Measurements from ENCODE around the gene SMIM38. TPM values are rescaled to one million over a fixed set of nuclear protein-coding genes. Genes with fewer than 3 reads are reported as not detected.

SMIM38 gene
- polyA plus RNA-seq, 1 of the 3 experiments (the other 2 are of a cell fraction), result 0.13 TPM

GRCh38 chr11:69113646-69114340 is 41.9 kb upstream of the SMIM38 start:
- H3K9me3 ChIP-seq, result no peaks in the 10 kb centered on the region
- ChIA-PET CTCF (interaction anchor here (0.8 to 6.4 kb wide), 4 partner anchors 8 to 530 kb away, joined by 3 to 36 read pairs (median 14); no protein-coding TSS in a partner anchor), POLR2A (no interaction called here)
- no peaks in the 10 kb centered on the region for H3K27me3 ChIP-seq (ENCODE audit: insufficient read depth)
- no peaks in the 10 kb centered on the region for H3F3A ChIP-seq (replicated peaks; ENCODE audit: insufficient read depth)
- H3K27ac ChIP-seq (ENCODE audit: low read depth in 2 of 2, low read length in 1 of 2), result no peak overlapping the region
- no peaks in the 10 kb centered on the region for H4K20me1 ChIP-seq (ENCODE audit: insufficient read depth)
- TF ChIP-seq TAF1 (IDR thresholded peaks at IDR 0.05; ENCODE audit: borderline replicate concordance, low read depth, low read length) (no peak), FOSL2 (IDR thresholded peaks at IDR 0.05; ENCODE audit: borderline replicate concordance, low read depth) (no peak), CTCF (IDR thresholded peaks at IDR 0.05) (no peak), RFX5 (IDR thresholded peaks at IDR 0.05; ENCODE audit: low read length) (no peak)
- no peak for DNase-seq
- H3K9me2 ChIP-seq, result no peaks in the 10 kb centered on the region
- H3K9ac ChIP-seq, result no peak overlapping the region
- H2AFZ ChIP-seq (ENCODE audit: low read depth), result no peak overlapping the region
- no peaks in the 10 kb centered on the region; a peak in 1 of 4 replicates for H3K4me1 ChIP-seq (ENCODE audit: control insufficient read depth in 1 of 2, insufficient read depth in 2 of 2, low read depth in 1 of 2, low read length in 1 of 2)
- H3K4me3 ChIP-seq (ENCODE audit: low read depth in 2 of 2, low read length in 1 of 2), result no peak overlapping the region
- WGBS (ENCODE audit: low lambda C conversion rate), result 79% methylated on average over 21 of the region's 22 CpGs
- no peak overlapping the region for H3K4me2 ChIP-seq
- H3K79me2 ChIP-seq (ENCODE audit: insufficient read depth), result no peaks in the 10 kb centered on the region
- no peaks in the 10 kb centered on the region for H3K36me3 ChIP-seq (replicated peaks in 1 of 2; ENCODE audit: control insufficient read depth in 1 of 2, insufficient read depth in 2 of 2, low read length in 1 of 2)

GRCh38 chr11:69114362-69114761 is 41.4 kb upstream of the SMIM38 start:
- Histone ChIP-seq H3K27me3 (ENCODE audit: insufficient read depth) (no peaks in the 10 kb centered on the region), H2AFZ (ENCODE audit: low read depth) (no peak overlapping the region), H3K9me2 (no peaks in the 10 kb centered on the region), H3K9ac (no peak overlapping the region), H3K4me1 (ENCODE audit: control insufficient read depth in 1 of 2, insufficient read depth in 2 of 2, low read depth in 1 of 2, low read length in 1 of 2) (no peaks in the 10 kb centered on the region; a peak in 1 of 4 replicates), H3K9me3 (no peaks in the 10 kb centered on the region), H3K36me3 (replicated peaks in 1 of 2; ENCODE audit: control insufficient read depth in 1 of 2, insufficient read depth in 2 of 2, low read length in 1 of 2) (no peaks in the 10 kb centered on the region), H3K4me2 (no peak overlapping the region), H3F3A (replicated peaks; ENCODE audit: insufficient read depth) (no peaks in the 10 kb centered on the region), H3K4me3 (ENCODE audit: low read depth in 2 of 2, low read length in 1 of 2) (no peak overlapping the region), H3K27ac (ENCODE audit: low read depth in 2 of 2, low read length in 1 of 2) (no peak overlapping the region), H3K79me2 (ENCODE audit: insufficient read depth) (no peaks in the 10 kb centered on the region), H4K20me1 (ENCODE audit: insufficient read depth) (no peaks in the 10 kb centered on the region)
- CTCF ChIA-PET, result interaction anchor here (0.8 to 6.4 kb wide), 4 partner anchors 9 to 529 kb away, joined by 3 to 36 read pairs (median 14); no protein-coding TSS in a partner anchor
- DNase-seq, result no peak
- TF ChIP-seq ELF1 (IDR thresholded peaks at IDR 0.05), result no peak
- TF ChIP-seq MEF2A (IDR thresholded peaks at IDR 0.05; ENCODE audit: borderline replicate concordance, low read depth), result no peak
- TF ChIP-seq RXRA (IDR thresholded peaks at IDR 0.05; ENCODE audit: borderline replicate concordance, low read depth), result no peak
- no peak for TF ChIP-seq TCF12 (IDR thresholded peaks at IDR 0.05)
- no peak for TF ChIP-seq SMC3 (IDR thresholded peaks at IDR 0.05; ENCODE audit: low read depth, low read length)
- TF ChIP-seq EZH2phosphoT487 (IDR thresholded peaks at IDR 0.05; ENCODE audit: borderline replicate concordance, low read depth), result no peak
- no peak for TF ChIP-seq FOXM1 (IDR thresholded peaks at IDR 0.05; ENCODE audit: low read depth)
- no peak for TF ChIP-seq JUND (IDR thresholded peaks at IDR 0.05)
- no peak for TF ChIP-seq RFX5 (IDR thresholded peaks at IDR 0.05; ENCODE audit: low read length)
- POLR2A ChIA-PET, result no interaction called here
- WGBS (ENCODE audit: low lambda C conversion rate), result 88% methylated on average over 2 of the region's 6 CpGs

All from SK-N-SH (cell line).